Spleen (tissue), 7 donors: ENCODE data around the gene BTBD2.

ENCODE experiments used
- POLR2A ChIP-seq, 3 donors: fragments of 450-650 bp; IDR thresholded peaks; one replicate each; pipeline ENCODE4 v1.5.1; 2017; ENCODE audit warnings: antibody characterized with exemption in 3 of 3, mild to moderate bottlenecking in 1 of 3
- POLR2AphosphoS5 ChIP-seq, 3 donors: sonication (generic); formaldehyde crosslinking; IDR thresholded peaks; one replicate each; pipeline ENCODE4 v1.5.1; 2017; ENCODE audit warnings: antibody characterized with exemption in 3 of 3
- TF ChIP-seq, protein P1 (sequence below), 11 experiments: fragments of 200-600 bp in 7 of 11; fragments of 450-650 bp in 4 of 11; sonication (generic) in 4 of 11; IDR thresholded peaks in 8 of 11; conservative IDR thresholded peaks in 3 of 11; 1 replicate in 7 of 11; 2 replicates in 4 of 11; pipeline versions ENCODE4 v1.4.0 to v1.8.0; 2016 to 2021; ENCODE audit warnings: antibody characterized with exemption in 11 of 11, inconsistent platforms in 4 of 11, mild to moderate bottlenecking in 1 of 11
- donor health status: DM: no; HTN: no; CAD: no; lungs with moderate emphysema.
- donor health status: DM: no; HTN: no; CAD: no.
- donor health status: DM: no; HTN: no; CAD: no.

DNA sequence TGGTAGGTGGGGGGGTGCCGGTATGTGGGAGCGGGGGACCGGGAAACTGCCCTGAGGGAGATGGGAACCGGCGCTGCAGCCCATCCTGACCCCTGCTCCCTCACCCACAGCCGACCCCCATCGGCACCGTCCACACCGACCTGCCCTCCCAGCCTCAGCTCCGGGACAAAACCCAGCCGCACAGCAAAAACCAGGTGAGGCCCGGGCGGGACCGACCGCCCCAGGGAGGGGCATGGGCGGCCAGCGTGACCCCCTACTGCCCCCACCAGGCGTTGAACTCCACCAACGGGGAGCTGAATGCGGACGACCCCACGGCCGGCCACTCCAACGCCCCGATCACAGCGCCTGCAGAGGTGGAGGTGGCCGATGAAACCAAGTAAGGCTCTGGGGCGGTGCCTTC is 35.9 kb downstream of the BTBD2 start:
- no peak for TF ChIP-seq POLR2A (IDR thresholded peaks at IDR 0.05)
- TF ChIP-seq, protein P1, sequence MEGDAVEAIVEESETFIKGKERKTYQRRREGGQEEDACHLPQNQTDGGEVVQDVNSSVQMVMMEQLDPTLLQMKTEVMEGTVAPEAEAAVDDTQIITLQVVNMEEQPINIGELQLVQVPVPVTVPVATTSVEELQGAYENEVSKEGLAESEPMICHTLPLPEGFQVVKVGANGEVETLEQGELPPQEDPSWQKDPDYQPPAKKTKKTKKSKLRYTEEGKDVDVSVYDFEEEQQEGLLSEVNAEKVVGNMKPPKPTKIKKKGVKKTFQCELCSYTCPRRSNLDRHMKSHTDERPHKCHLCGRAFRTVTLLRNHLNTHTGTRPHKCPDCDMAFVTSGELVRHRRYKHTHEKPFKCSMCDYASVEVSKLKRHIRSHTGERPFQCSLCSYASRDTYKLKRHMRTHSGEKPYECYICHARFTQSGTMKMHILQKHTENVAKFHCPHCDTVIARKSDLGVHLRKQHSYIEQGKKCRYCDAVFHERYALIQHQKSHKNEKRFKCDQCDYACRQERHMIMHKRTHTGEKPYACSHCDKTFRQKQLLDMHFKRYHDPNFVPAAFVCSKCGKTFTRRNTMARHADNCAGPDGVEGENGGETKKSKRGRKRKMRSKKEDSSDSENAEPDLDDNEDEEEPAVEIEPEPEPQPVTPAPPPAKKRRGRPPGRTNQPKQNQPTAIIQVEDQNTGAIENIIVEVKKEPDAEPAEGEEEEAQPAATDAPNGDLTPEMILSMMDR (IDR thresholded peaks at IDR 0.05 in 8 of 11, conservative IDR thresholded peaks at IDR 0.05 in 3 of 11), result no peak
- TF ChIP-seq POLR2AphosphoS5 (IDR thresholded peaks at IDR 0.05), result no peak
